HG02763 (cell line): Measurements from ENCODE around the gene RNU5B-1.

Experiments used
- ATAC-seq: cut with Tn5 transposase; IDR thresholded peaks from one replicate; pipeline ENCODE4 v1.9.1; 2021; ENCODE audit warnings: mild to moderate bottlenecking, moderate library complexity; ENCODE audit not compliant: unreplicated experiment

RNU5B-1 gene

GRCh38 chr15:65327651-65328393 lies 23.3 kb downstream of the RNU5B-1 start:
- ATAC-seq = no peak

DNA sequence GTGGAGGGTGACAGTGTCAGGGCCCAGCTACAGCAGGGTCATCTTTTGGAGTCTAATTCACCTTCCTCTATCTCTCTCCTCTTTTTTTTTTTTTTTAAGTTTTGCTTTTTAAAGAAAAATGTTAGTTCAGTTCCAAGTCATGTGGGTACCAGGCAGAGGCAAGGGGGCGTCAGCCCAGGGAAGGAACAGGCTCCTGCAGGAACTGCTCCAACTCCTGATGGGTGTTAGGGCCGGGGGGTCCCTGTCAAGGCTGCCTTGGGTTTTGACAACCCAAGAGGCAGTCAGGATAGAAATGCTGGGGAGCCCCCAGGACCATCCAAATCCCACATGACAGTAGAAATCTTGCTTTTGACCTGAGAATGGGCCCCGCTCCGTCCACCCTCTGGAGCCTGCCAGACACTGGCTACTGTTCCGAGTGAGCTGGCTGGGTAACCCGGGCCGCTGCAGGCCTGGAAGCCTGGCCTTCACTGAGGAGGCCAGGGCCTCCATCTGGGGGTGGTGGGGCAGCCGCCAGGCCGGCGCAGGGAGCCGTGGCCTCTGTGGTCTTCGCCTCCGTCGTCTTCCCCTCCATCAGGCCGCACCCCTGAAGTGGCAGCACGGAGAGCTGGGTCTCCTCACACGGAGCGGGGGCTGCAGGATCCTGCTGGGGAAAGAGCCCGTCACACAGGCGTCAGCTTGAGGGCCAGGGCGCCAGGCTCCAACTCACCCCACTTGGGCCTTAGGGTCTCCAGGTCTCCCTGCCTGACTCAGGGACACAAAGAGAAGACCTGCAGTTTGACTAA lies 24.2 kb downstream of the RNU5B-1 start:
- ATAC-seq = no peak

DNA sequence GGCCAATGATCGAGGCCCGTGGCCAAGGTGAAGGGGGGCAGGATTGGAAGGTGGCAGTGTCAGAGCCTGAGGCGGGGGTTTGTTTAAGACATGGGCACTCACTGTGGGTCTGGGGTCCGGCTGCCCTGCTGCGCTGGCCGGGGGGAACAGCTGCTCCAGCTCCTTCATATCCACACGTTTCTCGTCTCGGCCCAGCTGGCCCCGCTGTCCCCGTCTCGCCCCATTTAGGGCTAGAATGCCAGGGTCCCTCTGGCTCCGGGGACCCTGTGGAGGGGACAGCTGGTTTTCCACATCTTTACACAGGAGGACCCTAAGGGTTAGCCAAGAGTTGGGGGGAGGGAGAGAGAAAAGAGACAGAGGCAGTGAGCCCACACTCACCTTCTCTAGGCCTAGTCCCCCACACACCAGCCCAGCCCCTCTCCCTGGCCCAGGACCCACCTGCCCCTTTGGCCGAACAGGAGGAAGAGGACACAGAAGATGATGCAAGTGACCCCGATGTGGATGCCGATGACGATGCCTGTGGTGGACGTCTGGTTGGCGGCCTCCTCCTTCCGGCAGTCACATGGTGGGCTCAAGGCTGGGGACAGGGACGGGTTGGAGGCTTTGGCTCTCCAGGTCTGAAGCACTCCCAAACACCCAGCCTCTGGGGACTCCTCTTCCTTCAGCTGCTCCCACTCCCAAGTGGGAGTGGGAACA lies 25.0 kb downstream of the RNU5B-1 start:
- no peak for ATAC-seq

DNA sequence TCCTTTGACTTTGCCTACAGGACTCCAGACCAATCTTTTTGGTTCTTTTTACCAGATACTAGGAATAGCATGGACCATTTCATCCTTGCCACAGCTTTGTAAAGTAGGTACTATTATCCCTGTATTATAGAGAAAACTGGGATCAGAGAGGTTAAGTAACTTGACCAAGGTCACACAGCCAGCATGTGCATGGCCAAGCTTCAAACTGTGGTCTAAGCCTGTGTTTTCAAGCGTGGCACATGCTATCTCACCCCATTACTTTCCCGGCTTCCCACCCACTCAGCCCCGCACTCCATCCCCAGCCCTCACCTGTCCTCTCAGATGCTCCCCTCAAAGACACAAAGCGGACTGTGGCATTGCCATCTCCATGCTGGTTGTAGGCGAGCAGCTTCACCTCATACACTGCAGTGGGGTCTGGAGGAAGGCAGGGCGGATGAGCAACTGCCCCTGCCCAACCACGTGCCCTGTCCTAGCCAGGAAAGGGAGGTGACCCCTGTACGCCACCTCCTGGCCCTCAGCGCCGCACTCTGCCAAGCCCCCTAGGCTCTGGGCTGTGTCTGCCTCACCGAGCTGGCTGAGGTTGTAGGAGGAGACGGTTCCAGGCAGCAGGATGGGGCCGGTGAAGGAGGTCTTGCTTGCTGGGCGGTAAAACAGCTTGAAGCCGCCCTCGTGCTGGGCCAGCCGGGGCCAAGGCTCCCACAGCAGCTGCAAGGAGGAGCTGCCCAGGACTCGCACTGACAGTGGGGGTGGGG lies 25.7 kb downstream of the RNU5B-1 start:
- ATAC-seq = no peak

DNA sequence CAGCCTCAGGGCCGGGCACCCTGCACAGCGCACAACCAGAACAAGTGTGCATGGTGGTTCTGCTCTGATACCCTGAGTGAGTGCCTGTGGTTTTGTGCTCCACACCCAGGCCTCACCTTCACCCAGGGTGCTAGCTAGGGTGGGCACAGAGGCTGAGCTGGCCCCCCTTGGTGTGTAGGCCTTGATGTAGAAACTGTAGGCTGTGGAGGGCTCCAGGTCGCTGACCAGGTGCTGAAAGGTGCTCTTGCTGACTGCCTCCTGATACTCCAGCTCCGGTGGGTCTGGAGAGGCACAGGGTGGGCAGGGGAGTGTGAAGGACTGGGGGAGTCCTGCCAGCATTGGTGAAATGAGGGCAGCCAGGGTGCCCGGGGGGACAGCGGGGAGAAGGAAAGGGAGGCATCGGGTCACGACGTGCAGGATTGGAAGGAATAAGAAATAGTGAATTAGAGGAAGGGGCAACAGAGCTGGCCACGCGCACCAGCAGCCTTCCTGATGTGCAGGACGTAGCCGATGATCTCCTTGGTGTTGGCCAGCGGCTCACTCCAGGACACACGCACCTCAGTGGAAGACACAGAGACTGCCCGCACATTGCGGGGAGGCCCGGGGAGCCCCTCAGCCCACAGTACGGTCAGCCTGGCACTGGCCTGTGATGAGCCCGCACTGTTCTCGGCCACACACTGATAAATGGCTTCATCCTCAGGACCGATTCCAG lies 26.6 kb downstream of the RNU5B-1 start:
- no peak for ATAC-seq

DNA sequence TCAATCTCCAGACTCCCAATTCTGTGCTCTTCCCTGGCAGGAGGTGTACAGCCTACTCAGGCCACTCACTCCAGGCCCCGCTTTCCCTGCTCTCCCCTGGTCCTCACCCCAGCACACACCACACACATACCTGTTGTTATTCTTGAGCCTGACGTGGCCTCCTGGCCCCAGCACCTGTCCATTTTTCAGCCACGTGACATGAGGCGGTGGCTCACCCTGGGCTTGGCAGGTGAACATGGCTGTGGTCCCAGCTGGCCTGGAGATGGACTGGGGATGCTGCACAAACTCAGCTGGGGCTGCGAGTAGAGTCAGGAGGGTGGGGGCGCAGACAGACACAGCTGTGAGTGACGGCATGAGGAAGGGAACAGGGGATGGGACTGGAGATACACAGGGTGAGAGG lies 27.3 kb downstream of the RNU5B-1 start:
- no peak for ATAC-seq

DNA sequence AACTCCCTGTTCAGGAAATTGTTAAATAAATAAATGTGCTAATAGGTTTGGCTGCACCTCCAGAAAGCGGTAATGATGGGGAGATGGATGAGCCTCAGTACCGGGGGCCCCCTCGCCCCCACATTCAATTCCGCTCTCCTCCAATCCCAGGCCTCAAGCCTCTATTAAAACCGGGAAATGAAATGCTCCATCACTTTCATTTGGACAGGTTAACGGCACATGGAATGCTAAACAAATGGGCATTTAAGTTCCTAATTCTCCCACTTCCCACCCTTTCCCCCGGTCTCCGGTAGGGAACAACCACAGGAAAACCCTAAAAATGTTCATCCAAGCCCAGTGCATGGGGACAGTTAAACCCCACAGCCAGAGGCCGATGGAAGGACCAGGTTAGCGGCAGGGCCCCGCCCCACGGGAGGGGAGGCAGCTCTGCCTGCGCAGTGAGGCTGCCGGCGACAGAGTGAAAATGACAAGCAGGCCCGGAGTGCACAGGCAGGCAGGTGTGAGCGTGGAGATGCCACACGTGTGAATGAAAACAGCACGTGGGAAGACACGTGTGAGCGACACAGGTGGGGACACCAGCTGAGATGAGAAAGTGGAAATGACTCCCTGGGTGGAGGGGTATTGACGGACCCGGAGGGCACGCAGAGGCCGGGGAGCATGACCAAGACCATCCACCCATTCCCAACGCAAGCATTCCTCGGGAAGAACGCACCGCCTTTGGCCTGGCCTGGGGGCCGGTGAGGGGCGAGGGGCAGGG lies 28.1 kb downstream of the RNU5B-1 start:
- no peak for ATAC-seq

GRCh38 chr15:65333148-65333820 lies 28.8 kb downstream of the RNU5B-1 start:
- ATAC-seq = no peak

DNA sequence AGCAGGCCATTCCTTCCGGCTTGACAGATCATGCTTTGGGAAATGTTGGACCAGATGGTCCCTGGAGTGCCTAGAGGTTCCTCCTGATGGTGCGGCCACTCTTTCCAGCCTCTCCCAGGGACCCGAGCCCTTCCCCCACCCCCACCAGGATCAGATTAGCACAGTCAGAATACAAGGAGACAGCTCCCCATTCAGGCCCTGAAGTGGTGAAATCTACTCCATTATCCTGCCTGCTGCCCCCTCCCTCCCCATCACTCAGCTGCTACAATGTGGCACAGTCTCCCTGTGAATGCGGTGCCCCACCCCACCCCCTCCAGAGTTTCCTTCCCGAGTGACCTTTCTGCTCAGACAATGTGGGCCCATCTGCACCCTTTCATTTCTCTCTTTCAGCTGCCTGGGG lies 29.4 kb downstream of the RNU5B-1 start:
- ATAC-seq = no peak

DNA sequence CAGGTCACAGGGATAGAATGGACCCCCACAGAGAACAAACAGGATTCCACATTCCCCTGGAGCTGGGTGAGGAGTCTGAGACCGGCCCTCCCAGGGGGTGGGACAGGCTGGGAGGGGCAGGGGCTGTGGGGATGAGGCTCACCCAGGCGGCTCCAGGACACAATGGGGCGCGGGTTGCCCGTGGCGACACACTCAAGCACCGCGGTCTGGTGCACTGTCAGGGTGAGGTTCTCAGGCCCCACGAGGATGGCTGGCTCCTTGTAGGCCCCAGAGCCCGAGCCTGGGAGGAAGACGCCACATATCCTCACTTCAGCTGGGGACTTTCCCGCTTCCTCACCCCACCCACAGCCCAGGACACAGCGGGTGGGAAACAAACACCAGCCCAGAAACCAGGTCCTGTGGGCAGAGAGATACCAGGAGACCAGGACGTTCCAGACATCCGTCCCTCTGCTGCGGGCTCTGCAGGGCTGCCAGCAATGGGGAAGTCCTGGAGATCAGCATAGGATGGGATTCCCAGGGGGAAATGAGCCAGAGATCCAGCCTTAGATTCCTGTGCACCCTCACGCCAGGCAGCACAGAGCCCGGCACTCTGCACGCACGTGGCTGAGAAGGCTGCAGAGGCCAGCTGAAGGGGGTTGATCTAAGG lies 30.2 kb downstream of the RNU5B-1 start:
- no peak for ATAC-seq

- no peak for ATAC-seq
Observed at GRCh38 chr15:65335278-65336055, 31.0 kb downstream of the RNU5B-1 start.

GRCh38 chr15:65336493-65337435 lies 32.3 kb downstream of the RNU5B-1 start:
- ATAC-seq = no peak

DNA sequence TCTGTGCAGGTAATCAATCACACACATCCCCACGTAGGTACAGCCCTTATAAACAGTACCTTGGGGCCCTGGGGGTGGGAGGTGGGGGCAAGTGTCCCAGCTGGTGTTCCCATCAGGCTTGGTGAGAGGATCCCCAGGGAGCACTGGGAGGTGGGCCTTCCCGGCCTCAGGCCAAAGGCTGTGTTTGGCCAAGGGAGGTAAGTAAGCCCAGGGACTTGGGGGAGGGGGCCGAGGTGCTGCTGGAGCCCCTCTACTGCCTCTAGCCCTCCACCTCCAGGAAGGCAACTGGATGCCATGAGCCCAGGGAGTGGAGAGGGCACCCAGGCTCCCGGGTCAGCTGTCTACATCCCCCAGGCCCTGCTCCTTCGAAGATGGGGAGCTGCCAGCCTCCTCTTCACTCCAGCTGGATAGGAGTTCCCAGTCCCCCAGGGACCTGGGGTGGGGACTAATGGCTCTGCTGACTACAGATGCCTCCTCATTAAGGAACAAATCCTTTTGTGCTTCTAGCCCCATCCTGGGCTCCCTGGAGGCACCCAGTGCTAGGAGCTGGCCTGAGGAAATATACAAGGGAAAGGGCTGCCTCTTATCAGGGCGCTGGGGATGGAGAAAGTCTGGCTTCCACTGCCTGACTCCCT lies 33.1 kb downstream of the RNU5B-1 start:
- no peak for ATAC-seq

DNA sequence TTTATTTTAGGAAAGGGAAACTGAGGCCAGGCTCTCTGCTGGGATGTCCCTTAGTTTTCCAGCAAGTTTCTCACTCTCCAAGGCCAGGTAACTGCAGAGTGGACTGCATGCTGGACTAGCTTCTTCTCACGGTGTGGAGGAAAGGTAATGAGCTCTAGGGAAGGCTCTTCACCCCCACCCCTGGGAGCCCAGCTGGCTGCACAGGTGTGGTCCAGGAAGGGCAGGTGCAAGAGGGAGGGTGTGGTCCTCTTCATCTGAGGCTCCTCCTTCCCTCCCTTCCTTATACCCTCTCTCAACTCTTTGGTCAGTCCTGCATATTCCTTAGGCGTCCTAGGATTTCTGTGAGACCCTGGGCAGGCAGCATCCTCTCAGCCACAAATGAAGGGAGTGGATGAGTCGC lies 33.9 kb downstream of the RNU5B-1 start:
- no peak for ATAC-seq

DNA sequence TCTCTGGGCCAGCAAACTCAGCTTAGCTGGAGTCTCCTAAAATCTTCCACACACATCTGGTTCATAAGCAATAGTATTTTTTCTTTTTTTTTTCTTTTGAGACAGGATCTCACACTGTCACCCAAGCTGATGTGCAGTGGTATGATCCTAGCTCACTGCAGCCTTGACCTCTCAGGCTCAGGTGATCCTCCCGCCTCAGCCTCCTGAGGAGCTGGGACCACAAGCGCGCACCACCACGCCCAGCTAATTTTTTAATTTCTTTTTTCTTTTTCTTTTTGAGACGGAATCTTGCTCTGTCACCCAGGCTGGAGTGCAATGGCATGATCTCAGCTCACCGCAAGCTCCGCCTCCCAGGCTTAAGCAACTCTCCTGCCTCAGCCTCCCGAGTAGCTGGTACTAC lies 34.3 kb downstream of the RNU5B-1 start:
- ATAC-seq = no peak

GRCh38 chr15:65339416-65339815 lies 34.9 kb downstream of the RNU5B-1 start:
- ATAC-seq = no peak
